GM15510 (cell line): Measurements from ENCODE around the gene SESN1.

Experiments used
- POLR2A ChIP-seq: IDR thresholded peaks from 3 replicates; pipeline ENCODE4 v1.6.1; 2011; ENCODE audit warnings: borderline replicate concordance; ENCODE audit not compliant: insufficient read length; ENCODE audit errors: extremely low read depth

The SESN1 gene

DNA sequence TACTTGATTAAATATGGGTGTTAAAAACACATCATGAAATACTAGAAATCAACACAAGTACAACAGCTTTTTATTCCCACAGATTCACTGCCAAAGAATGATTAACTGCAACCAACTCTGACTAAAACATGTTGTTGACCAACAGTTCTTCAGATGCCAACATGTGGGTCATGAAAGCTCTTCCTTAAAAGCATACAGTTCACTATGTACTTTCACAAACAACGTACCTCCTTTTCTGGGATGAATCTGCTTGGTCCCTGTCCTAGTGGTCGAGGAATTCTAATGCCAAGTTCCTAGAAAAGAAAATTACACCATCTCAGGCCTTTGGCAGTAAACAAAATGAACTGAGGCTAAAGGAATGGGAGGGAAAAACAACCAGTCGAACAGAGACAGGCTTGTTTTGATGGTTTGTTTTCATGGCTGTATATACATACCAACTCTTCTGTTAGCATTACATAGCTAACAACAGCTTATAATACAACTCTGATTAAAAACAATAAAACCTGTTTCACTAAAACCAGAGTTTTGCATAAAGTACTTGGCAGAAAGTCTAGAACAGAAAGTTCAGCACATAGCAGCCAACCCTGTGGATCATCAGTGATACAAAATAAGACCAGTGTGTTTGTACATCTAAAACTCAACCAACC lies 92.5 kb downstream of the SESN1 start:
- TF ChIP-seq POLR2A: no peak

DNA sequence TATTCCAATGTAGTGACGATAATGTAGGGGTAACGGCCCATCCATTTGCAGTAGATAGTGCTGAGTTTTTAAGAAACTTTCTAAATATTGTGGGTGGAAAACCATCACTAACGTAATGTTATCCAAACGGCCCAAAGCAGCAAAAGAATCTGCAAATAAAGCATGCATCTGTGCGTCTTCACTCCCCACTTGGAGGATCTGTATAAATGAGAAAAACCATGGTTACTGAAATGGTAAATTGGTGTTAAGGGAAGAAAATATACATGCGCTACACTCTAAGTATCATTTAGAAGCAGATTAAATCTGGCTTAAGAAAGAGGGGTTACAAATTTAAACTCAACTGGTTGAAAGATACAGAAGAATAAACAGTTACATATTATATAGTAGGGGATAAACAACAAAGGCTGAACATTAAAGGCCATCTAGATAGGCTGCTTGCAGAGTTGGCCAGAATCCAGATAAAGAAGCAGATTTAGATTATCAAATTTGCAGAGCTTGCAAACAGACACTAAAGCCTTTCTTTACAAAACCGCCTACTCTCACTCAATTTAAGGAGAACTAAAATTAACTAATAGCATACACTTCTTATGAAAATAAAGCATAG lies 93.3 kb downstream of the SESN1 start:
- TF ChIP-seq POLR2A: no peak

DNA sequence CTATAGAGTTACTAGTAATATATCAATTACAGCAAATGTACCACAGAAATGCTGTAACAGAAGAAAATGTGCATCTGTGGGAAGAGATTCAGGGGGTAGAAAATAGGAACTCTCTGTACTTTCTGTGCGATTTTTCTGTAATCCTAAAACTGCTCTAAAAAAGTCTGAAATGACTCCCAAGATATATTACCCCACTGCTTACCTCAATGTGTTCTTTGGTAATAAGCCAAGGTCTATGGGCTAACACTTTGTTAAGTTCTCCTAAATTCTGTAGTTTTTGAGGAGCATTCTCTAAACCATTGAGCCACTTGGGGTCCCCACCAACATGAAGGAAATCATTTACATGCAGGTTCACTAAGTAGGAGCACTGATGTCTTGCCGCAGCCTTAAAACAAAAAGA lies 94.4 kb downstream of the SESN1 start:
- TF ChIP-seq POLR2A: no peak

- no peak for TF ChIP-seq POLR2A
These were observed 95.2 kb downstream of the SESN1 start for GRCh38 chr6:108999428-108999827.

DNA sequence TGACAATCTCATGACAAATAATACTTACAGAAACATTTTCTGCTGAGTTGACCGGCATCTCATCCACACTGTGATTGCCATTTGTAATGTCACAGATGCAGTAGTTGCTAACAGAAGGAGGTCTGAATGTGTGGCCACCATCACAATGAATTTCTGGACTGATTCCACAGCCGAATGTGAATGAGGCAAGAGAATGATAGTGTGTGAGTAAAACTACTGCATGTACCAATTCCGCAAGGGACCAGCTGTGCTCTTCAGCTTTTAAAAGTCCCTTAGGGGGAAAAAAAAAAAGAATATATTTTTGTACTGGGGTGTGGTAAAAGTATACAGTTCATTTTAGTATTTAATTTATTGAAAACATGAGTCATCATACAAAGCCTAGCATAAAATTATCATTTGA lies 96.2 kb downstream of the SESN1 start:
- TF ChIP-seq POLR2A: no peak

- TF ChIP-seq POLR2A: no peak
These were observed 98.4 kb downstream of the SESN1 start for GRCh38 chr6:108996208-108996607.

DNA sequence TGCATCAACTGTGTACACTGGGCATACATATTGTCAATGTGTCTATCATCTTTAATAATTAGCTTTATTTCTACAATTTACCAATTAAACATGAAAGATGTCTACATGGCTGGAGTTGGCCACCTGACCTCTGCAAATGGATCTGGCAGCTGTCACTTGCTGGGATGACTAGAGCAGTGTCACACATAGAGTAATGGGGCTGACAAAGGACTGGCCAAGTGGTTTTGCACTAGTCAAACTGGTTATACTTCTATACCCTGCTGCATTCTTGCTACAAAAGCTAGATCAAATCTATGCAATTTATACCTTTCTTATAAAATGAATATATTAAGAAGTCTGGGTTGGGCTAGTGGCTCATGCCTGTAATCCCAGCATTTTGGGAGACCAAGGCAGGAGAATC lies 99.3 kb downstream of the SESN1 start:
- TF ChIP-seq POLR2A: no peak

DNA sequence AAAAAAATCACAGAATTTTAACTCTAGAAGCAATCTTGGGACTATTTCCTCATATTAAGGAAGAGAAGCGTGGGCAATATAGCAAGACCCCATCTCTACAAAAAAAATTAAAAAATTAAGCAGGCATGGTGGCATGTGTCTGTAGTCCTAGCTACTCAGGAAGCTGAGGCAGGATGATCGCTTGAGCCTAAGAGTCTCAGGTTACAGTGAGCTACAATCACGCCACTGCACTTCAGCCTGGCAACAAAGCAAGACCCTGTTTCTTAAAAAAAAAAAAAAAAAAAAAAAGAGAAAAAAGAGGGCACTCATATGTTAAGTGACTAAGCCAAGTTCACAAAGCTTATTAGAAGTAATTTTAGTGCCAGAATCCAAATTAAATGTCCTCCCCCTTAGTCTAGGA lies 100.8 kb downstream of the SESN1 start:
- TF ChIP-seq POLR2A: no peak

DNA sequence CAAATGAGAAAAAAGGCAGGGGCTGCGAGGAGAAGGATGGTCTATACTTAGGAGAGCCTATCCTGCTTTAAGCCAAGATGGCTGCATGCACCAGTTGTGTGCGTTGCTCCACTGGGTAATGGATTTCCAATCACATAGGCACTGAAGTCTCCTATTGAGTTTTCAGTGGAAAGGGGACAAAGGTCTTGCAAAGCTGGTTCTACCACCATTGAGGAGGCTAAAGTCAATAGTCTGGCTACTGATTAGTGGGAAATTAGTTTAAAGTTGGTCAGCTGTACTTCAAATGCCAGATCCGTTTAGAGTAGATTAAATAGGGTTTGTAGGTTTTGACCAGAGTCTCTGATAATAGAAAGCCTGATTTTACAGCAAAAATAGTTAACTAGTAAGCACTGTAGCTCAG lies 104.9 kb downstream of the SESN1 start:
- no peak for TF ChIP-seq POLR2A

DNA sequence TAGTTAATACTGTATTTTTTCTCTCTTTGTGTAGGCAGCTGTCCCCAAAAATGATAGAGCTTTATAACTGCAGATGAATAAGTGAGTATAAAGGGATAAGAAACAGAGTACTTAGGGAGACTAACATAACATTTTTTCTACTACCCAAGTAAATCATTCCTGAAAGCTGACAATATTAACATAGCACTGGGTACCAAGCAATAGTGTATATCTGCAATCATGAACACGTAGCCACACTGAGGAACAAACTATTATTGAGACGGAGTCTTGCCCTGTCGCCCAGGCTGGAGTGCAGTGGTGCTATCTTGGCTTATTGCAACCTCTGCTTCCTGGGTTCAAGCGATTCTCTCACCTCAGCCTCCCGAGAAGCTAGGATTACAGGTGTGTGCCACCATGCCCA lies 105.9 kb downstream of the SESN1 start:
- no peak for TF ChIP-seq POLR2A

DNA sequence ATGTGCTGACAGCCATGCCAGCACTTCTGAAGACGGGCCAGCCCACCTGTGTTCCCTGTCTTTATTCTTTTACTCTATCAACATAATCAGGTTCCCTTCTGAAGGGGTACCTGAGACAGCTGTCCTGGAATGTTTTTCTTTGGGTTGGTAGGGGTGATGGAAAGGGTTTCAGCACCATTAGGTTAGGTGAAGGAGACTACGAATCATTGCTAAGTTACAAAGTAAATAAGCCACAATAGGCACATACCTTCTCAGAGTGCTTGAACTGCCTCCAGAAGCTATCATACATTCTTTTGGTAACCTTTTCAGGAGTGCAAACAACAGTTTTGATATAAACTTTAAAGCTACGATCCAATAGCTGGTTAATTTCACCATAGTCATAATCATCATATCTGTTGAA lies 106.3 kb downstream of the SESN1 start:
- TF ChIP-seq POLR2A: no peak

GRCh38 chr6:108987156-108987555 lies 107.5 kb downstream of the SESN1 start:
- no peak for TF ChIP-seq POLR2A

DNA sequence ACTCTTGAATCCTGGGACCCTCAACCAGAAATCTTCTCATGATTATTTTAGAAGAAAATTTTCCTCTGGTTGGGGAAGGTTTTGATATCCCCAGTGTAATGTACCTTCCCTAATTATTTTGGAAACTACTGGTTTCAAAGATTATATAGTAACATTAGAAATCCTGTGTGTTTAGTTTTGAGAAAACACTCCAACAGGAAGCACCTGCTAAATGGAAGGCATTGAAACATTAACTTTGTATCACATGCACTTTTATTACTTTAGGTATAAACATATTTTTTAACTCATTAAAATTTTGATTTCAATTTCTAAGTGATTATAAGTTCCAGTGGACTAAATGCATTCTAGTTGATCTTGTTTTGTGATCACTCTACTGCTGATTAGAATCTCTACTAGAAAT lies 109.3 kb downstream of the SESN1 start:
- TF ChIP-seq POLR2A: no peak

DNA sequence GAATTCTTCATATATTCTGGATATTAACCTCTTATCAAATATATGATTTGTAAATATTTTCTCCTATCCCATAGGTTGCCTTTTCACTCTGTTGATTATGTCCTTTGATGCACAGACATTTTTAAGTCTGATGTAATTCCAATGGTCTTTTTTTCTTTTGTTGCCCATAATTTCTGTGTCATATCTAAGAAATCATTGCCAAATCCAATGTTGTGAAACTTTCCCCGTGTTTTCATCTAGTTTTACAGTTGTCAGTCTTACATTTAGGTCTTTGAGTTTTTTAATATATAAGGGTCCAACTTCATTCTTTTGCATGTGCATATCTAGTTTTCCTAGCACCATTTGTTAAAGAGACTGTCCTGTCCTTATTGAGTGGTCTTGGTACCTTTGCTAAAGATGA lies 111.5 kb downstream of the SESN1 start:
- TF ChIP-seq POLR2A: no peak

GRCh38 chr6:108982154-108983113 lies 112.2 kb downstream of the SESN1 start:
- no peak for TF ChIP-seq POLR2A
